Astrocyte of the cerebellum (primary cell): ENCODE measurements around the gene RMP24.
A peak's percentile ranks its signal among the peaks of the same experiment; 100 is the strongest.

Experiments
- DNase-seq: peaks from one replicate; pipeline ENCODE4 v3.0.0-alpha.2; 2011; ENCODE audit warnings: low read depth
- H3K4me3 ChIP-seq: 2 replicates; pipeline ENCODE4 v1.5.1; 2011; ENCODE audit warnings: mild to moderate bottlenecking, low read depth, low read length, moderate library complexity
- CTCF ChIP-seq: IDR thresholded peaks from 2 replicates; pipeline ENCODE4 v1.5.1; 2012; ENCODE audit warnings: low read length, low read depth, moderate library complexity, mild to moderate bottlenecking; ENCODE audit errors: missing control alignments
- in situ Hi-C: cut with HindIII; loops from 2 replicates; pipeline ENCODE4 v1.10.0; 2017; ENCODE audit warnings: low sequenced_read_pairs

The RMP24 gene

GRCh38 chr18:35991696-35992095 is 19.2 kb downstream of the RMP24 start:
- TF ChIP-seq CTCF = no peak
- DNase-seq = no peak
- no peak overlapping the region for H3K4me3 ChIP-seq
- in situ Hi-C loops = no loop called here

DNA sequence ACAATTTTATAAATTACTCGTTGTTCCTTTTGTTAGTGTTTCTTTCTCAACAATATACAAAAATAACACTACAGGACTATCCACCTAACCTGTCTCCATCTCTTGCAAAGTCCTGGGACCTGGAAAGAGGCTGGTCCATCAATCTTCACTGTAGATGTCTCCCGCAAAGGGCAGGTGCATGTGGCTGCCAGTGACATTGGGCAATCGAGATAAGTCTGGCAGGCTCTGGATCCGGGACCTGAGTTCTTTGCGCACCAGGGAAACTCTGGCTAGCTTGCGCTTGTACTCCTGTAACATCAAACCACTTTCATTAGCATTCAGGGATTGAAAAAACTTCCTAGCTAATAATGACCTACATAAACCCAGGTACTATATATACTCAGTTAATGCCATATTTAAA is 20.5 kb downstream of the RMP24 start:
- TF ChIP-seq CTCF = no peak
- DNase-seq = no peak
- in situ Hi-C loops = no loop called here
- no peak overlapping the region for H3K4me3 ChIP-seq

DNA sequence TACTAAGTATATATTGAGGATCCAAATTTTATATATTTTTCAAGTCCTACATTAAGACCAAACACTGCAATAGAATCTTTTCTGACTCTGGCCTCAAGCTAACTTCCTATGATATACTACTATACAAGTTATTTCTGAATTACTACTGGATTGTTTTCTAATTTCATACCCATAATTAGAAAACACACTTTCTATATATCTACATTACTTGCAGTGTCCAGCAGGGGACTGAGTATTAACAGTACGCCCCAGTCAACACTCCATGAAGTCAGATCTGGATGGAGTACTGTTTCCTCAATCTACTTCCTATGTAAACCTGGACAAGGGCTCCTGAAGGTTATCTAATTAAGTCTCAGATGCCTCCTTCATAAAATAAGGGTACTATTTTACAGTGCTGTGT is 26.5 kb downstream of the RMP24 start:
- peak; percentile 53 for TF ChIP-seq CTCF
- DNase-seq = no peak
- no peak overlapping the region for H3K4me3 ChIP-seq
- in situ Hi-C loops = no loop called here

DNA sequence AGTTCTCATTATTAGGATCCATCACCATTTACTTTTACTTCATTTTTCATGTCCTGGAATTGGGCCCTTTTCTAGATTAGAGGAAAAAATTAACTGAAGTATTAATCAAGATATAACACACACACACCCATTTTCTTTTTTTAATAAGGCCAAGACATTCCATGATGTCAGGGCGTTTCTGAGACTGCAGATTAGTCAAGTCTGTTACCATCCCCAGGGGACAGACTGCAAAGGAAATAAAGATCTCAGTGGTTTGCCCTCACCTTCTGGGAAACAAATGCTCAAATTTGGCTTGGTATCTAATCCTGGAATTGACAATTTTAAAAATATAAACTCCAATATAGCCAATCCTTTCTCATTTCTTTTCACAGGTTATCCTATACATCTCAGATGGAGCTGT is 27.4 kb downstream of the RMP24 start:
- no peak for DNase-seq
- in situ Hi-C loops = no loop called here
- no peak for TF ChIP-seq CTCF
- no peak overlapping the region for H3K4me3 ChIP-seq

GRCh38 chr18:36006997-36007396 is 34.5 kb downstream of the RMP24 start:
- TF ChIP-seq CTCF = no peak
- H3K4me3 ChIP-seq = no peak overlapping the region
- DNase-seq = no peak
- in situ Hi-C loops = no loop called here

DNA sequence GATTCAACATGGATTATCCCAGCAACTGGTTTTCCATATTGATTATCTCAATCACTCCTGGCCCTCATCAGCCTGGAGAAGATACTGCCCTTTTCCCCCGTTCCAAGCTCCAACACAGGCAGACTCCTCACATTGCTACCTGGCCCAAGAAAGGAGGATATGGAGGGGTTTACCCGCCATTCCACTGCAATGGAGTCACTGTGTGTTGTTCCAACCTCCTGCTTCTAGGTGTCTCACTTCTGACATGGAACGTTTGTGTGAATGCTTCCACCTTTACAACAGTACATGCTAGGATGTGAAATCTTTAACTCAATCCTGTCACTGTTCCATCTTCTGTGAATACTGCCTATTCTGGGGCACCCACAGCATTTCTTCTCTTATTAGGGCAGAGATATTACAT is 36.7 kb downstream of the RMP24 start:
- no peak for TF ChIP-seq CTCF
- in situ Hi-C loops = no loop called here
- no peak overlapping the region for H3K4me3 ChIP-seq
- DNase-seq = no peak

DNA sequence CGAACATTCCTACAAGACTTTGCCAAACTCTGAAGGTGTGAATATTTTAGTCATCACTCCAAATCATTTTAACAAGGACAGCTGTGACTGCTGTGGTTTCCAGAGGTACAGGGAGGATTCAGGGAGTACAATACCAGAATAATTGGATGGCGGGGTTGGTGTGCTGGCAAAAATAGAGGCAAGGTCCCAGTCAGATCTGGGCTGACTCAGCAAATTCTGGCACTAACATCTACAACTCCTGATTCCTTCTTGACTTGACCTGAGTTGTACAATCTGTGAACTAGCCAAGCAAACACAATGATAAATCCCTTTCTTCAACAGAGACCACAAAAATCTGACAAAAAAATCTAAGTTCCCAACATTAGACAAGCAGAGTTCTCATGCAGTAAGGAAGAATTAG is 40.4 kb downstream of the RMP24 start:
- TF ChIP-seq CTCF = no peak
- in situ Hi-C loops = no loop called here
- H3K4me3 ChIP-seq = no peak overlapping the region
- DNase-seq = peak; percentile 13
